Measurements from ENCODE around the gene ENPEP.

The ENPEP gene

GRCh38 chr4:110510277-110510676 is 34.3 kb downstream of the ENPEP start:
- DNase-seq (ENCODE audit: low read depth) = no peak
- no peak for TF ChIP-seq CTCF (IDR thresholded peaks at IDR 0.05; ENCODE audit: insufficient read depth, low read depth, low read length, missing control alignments)

GRCh38 chr4:110510955-110511544 is 35.1 kb downstream of the ENPEP start:
- TF ChIP-seq CTCF (IDR thresholded peaks at IDR 0.05; ENCODE audit: insufficient read depth, low read depth, low read length, missing control alignments) = peak; percentile 50
- no peak overlapping the region for H3K4me3 ChIP-seq (ENCODE audit: low read depth, low read length)
- peak; percentile 73 for DNase-seq (ENCODE audit: low read depth)

More at GRCh38 chr4:110510277-110510676, 34.3 kb downstream of the ENPEP start:
- H3K4me3 ChIP-seq (ENCODE audit: low read depth, low read length) = no peak overlapping the region

- no peak for DNase-seq (ENCODE audit: low read depth)
- H3K4me3 ChIP-seq (ENCODE audit: low read depth, low read length) = no peak overlapping the region
- TF ChIP-seq CTCF (IDR thresholded peaks at IDR 0.05; ENCODE audit: insufficient read depth, low read depth, low read length, missing control alignments) = no peak
These were observed 36.9 kb downstream of the ENPEP start for GRCh38 chr4:110512901-110513300.

- TF ChIP-seq CTCF (IDR thresholded peaks at IDR 0.05; ENCODE audit: insufficient read depth, low read depth, low read length, missing control alignments) = peak; percentile 44
- DNase-seq (ENCODE audit: low read depth) = peak; percentile 48
These were observed 39.0 kb downstream of the ENPEP start for GRCh38 chr4:110514889-110515479.

GRCh38 chr4:110515676-110516075 is 39.7 kb downstream of the ENPEP start:
- H3K4me3 ChIP-seq (ENCODE audit: low read depth, low read length) = peak overlapping the region; percentile 86
- no peak for DNase-seq (ENCODE audit: low read depth)

More at GRCh38 chr4:110514889-110515479, 39.0 kb downstream of the ENPEP start:
- H3K4me3 ChIP-seq (ENCODE audit: low read depth, low read length) = no peak overlapping the region

GRCh38 chr4:110516106-110516922 is 40.4 kb downstream of the ENPEP start:
- peak overlapping the region; percentile 86 for H3K4me3 ChIP-seq (ENCODE audit: low read depth, low read length)
- DNase-seq (ENCODE audit: low read depth) = peak; percentile 79
- peak; percentile 82 for TF ChIP-seq CTCF (IDR thresholded peaks at IDR 0.05; ENCODE audit: insufficient read depth, low read depth, low read length, missing control alignments)

More at GRCh38 chr4:110515676-110516075, 39.7 kb downstream of the ENPEP start:
- TF ChIP-seq CTCF (IDR thresholded peaks at IDR 0.05; ENCODE audit: insufficient read depth, low read depth, low read length, missing control alignments) = no peak

Data from GM12865 (cell line).